ENCODE results near the gene CD274. TPM values are rescaled to one million over a fixed set of nuclear protein-coding genes. Genes with fewer than 3 reads are reported as not detected.
A peak's percentile ranks its signal among the peaks of the same experiment; 100 is the strongest.

CD274 gene
- total RNA-seq, 3 donors from 2014 or later (not counting 1 experiment from before 2014, with no cell fraction given): 4.9 to 7.2 (median 6.0) TPM

GRCh38 chr9:5499157-5499556 lies 48.8 kb downstream of the CD274 start:
- H3K36me3 ChIP-seq (ENCODE audit: control insufficient read depth, insufficient read depth, low read length): no peaks in the 10 kb centered on the region
- no peak for ATAC-seq
- no peak overlapping the region for H3K4me3 ChIP-seq (ENCODE audit: low read length)
- no peak for DNase-seq
- intact Hi-C loops (cut with micrococcal nuclease): no loop called here
- Mint-ChIP-seq H3K9me3 (no peaks in the 10 kb centered on the region), H3K4me1 (peaks cover 14 to 16% of the 10 kb centered on the region in 2 donors), H3K36me3 (no peaks in the 10 kb centered on the region), H3K27ac (no peak overlapping the region), H3K4me3 (no peak overlapping the region), H3K27me3 (ENCODE audit: low read depth in 2 of 2) (peaks cover 7 to 19% of the 10 kb centered on the region in 2 donors)
- H3K27me3 ChIP-seq (ENCODE audit: control insufficient read depth, insufficient read depth, low read length): no peaks in the 10 kb centered on the region
- no peak for TF ChIP-seq CTCF (IDR thresholded peaks at IDR 0.05)
- H3K27ac ChIP-seq (ENCODE audit: low read length): no peak overlapping the region
- H3K4me1 ChIP-seq (ENCODE audit: control insufficient read depth, insufficient read depth, low read length): peaks cover 13% of the 10 kb centered on the region
- no CpG with 5 or more reads among the region's 1 CpG for WGBS (ENCODE audit: insufficient coverage)
- no peaks in the 10 kb centered on the region for H3K9me3 ChIP-seq (ENCODE audit: control insufficient read depth, insufficient read depth, low read length)

- H3K4me3 ChIP-seq (ENCODE audit: low read length): no peak overlapping the region
- H3K4me1 ChIP-seq (ENCODE audit: control insufficient read depth, insufficient read depth, low read length): peaks cover 13% of the 10 kb centered on the region
- H3K27me3 ChIP-seq (ENCODE audit: control insufficient read depth, insufficient read depth, low read length): no peaks in the 10 kb centered on the region
- H3K27ac Mint-ChIP-seq: no peak overlapping the region
- no peaks in the 10 kb centered on the region for H3K36me3 ChIP-seq (ENCODE audit: control insufficient read depth, insufficient read depth, low read length)
- no peaks in the 10 kb centered on the region for H3K9me3 ChIP-seq (ENCODE audit: control insufficient read depth, insufficient read depth, low read length)
- WGBS (ENCODE audit: insufficient coverage): 61% methylated on average over 4 of the region's 4 CpGs
- TF ChIP-seq CTCF (IDR thresholded peaks at IDR 0.05): no peak
- peaks cover 13 to 21% of the 10 kb centered on the region in 2 donors for H3K27me3 Mint-ChIP-seq (ENCODE audit: low read depth in 2 of 2)
- H3K27ac ChIP-seq (ENCODE audit: low read length): no peak overlapping the region
- peaks cover 13 to 14% of the 10 kb centered on the region in 2 donors for H3K4me1 Mint-ChIP-seq
- peak overlapping the region; percentile 25 for H3K4me3 Mint-ChIP-seq
- ATAC-seq (no peak), DNase-seq (no peak)
- H3K36me3 Mint-ChIP-seq: no peaks in the 10 kb centered on the region
- intact Hi-C loops (cut with micrococcal nuclease): no loop called here
- H3K9me3 Mint-ChIP-seq: peaks cover 0 to 2% of the 10 kb centered on the region in 2 donors
Measured at GRCh38 chr9:5499889-5500398, 49.6 kb downstream of the CD274 start.

DNA sequence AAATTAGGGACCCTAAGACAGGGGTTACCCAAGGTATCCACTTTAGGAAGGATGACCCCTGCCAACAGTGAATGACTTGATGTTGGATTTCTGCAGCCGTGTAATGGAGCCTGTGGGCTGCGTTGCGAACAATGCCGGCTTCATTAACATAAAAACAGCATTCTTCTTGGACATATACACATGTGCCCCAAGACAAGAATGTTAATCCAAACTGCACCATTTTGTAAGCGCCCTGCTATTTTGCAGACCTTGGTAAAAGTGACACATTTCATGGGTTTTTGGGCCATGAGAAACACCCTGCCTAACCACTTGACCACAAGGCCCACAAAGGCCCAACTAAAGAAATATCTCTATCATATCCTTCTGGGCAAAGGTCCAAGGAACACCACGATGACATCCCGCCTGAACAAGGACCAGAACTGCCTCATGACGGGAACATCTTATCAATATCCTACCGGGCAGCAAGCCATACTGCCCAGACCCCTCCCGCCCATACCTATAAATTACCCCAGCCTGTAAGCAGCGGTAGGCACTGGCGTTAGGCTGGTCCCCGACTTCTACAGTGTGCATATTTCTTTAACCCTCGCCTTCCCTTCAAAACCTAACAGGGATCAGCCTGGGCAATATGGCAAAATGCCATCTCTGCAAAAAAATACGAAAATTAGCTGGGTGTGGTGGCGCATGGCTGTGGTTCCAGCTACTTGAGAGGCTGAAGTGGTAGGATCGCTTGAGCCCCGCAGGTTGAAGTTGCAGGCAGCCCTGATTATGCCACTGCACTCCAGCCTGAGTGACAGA lies 50.3 kb downstream of the CD274 start:
- no peak for TF ChIP-seq CTCF (IDR thresholded peaks at IDR 0.05)
- Histone ChIP-seq H3K27me3 (ENCODE audit: control insufficient read depth, insufficient read depth, low read length) (no peaks in the 10 kb centered on the region), H3K9me3 (ENCODE audit: control insufficient read depth, insufficient read depth, low read length) (no peaks in the 10 kb centered on the region), H3K4me3 (ENCODE audit: low read length) (no peak overlapping the region), H3K36me3 (ENCODE audit: control insufficient read depth, insufficient read depth, low read length) (no peaks in the 10 kb centered on the region), H3K4me1 (ENCODE audit: control insufficient read depth, insufficient read depth, low read length) (peaks cover 13% of the 10 kb centered on the region), H3K27ac (ENCODE audit: low read length) (no peak overlapping the region)
- H3K27me3 Mint-ChIP-seq (ENCODE audit: low read depth in 2 of 2): peaks cover 14 to 28% of the 10 kb centered on the region in 2 donors
- H3K4me3 Mint-ChIP-seq: peak overlapping the region; percentile 40
- peak in 2 of 3 donors; percentile 24 to 59 for ATAC-seq
- H3K9me3 Mint-ChIP-seq: peaks cover 0 to 2% of the 10 kb centered on the region in 2 donors
- no peak overlapping the region for H3K27ac Mint-ChIP-seq
- H3K4me1 Mint-ChIP-seq: peaks cover 13 to 14% of the 10 kb centered on the region in 2 donors
- H3K36me3 Mint-ChIP-seq: no peaks in the 10 kb centered on the region
- no peak for DNase-seq
- intact Hi-C loops (cut with micrococcal nuclease): no loop called here
- WGBS (ENCODE audit: insufficient coverage): 46% methylated on average over 18 of the region's 18 CpGs
